ENCODE data around the gene E2F3.
"Not testable (repeated sequence)": the region's sequence is repeated elsewhere in the genome, so short reads cannot be mapped to it uniquely, and the experiment has no call there.

The E2F3 gene

DNA sequence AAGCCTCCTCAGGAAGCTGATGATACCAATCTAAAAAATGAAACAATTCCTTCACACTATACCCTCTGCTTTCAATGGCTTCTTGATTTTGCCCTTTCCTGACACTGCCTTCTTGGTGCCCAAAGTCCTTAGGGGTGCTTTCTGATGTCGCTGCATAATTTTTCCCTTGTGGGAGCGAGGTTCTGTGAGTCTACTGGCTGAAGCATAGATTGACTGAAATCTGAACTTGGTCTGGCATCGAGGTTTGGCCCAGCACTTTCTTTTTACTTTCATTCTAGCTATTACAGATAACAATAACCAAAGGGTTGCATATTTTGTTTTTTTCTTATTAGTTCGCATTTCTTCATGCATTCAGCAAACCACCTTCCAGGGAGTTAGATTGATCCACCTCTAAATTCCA, 65.8 kb downstream of the E2F3 start:
- DNase-seq (ENCODE audit: low read depth in 2 of 2): no peak

DNA sequence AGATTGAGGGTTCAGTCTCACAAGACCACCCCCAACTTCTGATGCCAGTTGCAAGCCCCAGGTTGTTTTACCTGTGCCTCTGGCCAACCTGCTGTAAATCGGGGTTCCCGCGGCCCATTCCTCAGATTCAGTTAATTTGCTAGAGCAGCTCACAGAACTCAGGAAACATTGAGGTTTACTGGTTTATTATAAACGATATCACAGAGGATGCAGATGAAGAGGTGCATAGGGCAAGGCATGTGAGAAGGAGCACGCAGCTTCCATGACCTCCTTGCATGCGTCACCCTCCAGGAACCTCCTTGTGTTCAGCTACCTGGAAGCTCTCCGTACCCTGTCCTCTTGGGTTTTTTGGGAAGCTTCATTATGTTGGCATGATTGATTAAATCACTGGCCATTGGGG, 66.5 kb downstream of the E2F3 start:
- no peak for DNase-seq (ENCODE audit: low read depth in 2 of 2)

- no peak for DNase-seq (ENCODE audit: low read depth in 2 of 2)
Measured at GRCh38 chr6:20472748-20473147, 71.1 kb downstream of the E2F3 start.

DNA sequence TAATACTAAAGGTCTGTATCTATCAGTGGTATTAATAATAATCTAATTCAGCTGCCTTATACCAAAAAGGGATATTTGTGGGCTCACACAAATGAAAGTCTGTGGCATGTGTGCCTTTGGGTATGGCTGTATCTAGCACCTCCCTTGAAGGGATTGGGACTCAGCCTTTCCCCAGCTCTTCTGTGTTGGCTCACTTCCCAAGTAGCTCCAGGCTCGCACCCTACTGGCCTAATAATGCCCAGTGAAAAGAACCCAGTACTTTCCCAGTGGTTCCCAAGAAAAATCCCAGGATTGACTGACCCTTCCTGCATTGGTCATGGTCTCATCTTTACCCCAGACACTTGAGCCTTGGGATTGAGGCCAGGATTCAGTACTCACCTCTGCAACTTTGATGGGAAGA, 71.8 kb downstream of the E2F3 start:
- no peak for DNase-seq (ENCODE audit: low read depth in 2 of 2)

DNA sequence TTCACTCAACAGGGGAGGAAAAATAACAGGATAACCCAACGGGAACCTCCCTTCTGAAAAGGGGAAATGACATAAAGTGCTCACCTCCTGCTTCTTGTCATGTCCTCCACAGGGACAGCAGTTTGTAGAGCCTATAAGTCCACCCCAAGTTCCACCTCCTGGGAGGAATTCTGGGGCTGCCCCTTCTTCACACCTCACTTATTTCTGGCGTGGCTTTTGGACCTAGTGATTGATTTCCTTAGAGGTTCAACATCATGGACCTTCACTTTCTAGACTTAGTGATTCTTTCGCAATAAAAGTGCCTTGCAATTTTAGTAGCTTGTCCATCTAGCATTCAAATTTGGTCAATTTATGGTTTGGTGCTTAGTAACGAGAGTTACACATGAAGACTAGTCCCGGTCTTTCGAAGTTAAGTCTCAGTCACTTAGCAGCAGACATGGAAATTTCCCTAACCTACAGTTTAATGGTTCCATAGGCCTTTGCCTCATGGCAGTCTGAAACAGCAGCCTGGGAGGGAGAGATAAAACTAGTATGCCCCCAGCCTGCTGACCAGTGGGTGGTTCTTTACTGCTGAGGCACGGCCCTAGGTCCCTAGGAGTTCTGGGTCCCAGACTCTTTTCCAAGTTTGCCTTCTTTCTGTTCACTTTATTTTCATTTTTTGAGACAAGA, 73.3 kb downstream of the E2F3 start:
- no peak for DNase-seq (ENCODE audit: low read depth in 2 of 2)

DNA sequence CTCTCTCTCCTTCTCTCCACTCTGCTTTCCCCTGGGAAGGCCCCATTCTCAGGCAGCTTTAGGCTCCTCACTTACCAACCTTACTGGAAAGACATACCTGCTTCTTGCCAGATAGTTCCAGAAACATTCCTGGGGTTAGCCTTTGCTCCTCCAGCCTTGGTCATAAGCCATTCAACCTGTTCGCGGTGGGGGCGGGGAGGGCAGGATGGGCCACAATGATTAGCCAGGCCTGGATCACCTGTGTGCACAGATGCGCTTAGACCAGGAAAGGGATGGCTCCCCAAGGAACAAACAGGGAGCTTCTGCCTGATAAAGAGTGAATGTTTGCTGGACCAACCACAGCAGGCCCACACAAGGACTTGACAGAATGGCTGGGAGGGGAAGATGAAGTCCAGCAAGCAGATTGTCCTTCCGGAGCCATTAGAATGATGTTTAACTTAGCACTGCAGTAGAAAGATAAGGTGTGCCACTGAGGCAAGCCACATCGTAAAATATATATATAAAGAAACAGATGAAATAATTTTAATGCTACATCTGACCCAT, 74.9 kb downstream of the E2F3 start:
- no peak for DNase-seq (ENCODE audit: low read depth in 2 of 2)

GRCh38 chr6:20477485-20477884, 75.8 kb downstream of the E2F3 start:
- DNase-seq (ENCODE audit: low read depth in 2 of 2): no peak

DNA sequence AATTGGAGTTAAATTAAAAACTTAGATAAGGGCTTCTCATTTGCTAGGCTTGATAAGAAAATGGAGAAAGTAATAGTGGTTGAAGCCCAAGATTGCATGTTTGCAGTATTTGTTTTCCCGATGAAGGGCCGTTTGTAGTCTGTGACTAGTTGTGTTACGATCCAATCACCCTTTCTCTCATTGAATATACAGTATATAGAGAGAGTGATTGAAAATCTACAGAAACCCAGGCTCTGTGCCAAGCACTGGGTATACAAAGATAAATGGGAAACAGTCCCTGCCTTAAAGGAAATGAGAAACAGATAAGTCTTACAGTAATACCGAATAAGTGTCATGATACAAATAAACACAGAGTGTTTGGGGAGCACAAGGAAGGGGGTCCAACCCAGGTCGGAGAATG, 77.4 kb downstream of the E2F3 start:
- no peak for DNase-seq (ENCODE audit: low read depth in 2 of 2)

GRCh38 chr6:20479526-20479925, 77.8 kb downstream of the E2F3 start:
- DNase-seq (ENCODE audit: low read depth in 2 of 2): no peak

DNA sequence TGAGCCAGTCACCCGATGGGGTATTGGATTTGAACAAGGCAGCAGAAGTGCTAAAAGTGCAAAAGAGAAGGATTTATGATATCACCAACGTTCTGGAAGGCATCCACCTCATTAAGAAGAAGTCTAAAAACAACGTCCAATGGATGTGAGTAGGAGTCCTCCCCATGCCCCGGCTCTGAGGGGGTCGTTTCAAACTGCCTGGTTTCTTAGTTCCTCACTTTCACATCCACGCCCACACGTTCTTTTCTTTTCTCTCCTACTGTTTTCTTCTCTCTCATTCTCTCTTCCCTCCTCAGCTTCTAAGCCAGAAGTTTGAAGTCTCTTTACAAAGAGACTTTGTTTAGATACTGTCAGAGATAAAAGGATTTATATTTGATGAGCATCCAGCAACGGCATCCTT, 79.6 kb downstream of the E2F3 start:
- no peak for DNase-seq (ENCODE audit: low read depth in 2 of 2)

- DNase-seq (ENCODE audit: low read depth in 2 of 2): no peak
Measured at GRCh38 chr6:20483887-20484497, 82.3 kb downstream of the E2F3 start.

GRCh38 chr6:20486641-20487040, 85.0 kb downstream of the E2F3 start:
- no peak for DNase-seq (ENCODE audit: low read depth in 2 of 2)

DNA sequence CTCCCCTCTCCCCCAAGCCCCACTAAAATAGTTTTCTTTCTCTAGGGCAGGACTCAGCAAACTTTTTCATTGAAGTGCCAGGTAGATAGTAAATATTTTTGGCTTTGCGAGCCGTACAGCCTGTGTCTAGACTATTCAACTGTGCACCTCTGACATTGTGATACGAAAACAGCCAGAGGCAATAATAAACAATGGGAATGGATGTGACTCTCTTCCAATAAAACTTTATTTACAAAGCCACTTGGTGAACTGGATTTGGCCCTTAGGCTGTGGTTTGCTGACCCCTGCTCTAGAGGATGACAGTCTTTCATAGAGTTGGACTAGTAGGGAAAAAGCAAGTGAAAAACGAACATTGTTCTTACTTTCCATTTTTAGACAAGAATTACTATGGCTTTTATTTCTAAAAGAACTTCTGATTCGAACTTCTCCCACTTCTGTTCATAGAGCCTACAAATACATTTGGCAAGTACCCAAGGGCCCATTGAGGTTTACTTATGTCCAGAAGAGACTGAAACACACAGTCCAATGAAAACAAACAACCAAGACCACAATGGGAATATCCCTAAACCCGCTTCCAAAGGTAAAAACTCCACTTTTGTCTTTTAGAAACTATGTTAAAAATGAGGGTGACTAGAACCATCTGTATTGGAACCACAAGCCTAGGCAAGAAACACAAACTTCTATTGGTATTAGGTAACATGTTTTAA, 86.1 kb downstream of the E2F3 start:
- DNase-seq (ENCODE audit: low read depth in 2 of 2): no peak

DNA sequence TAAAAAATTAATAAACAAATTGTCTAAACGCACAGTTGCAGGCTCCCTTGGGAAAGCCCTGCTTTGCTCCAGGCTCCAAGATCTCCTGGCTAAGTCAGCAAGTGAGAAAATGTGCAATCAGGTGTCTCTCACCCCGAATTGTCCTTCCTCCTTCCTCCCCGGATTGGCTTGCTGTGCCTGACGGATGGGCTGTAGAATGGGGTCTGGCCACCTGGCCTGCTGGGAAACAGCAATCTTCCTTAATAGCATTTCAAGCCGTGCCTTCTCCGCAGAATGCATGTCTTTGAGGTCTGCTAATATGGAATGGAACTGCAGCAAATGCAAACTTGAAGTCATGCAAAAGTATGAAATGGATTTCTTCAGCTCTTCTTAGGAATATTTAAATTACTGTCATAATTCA, 88.9 kb downstream of the E2F3 start:
- no peak for DNase-seq (ENCODE audit: low read depth in 2 of 2)

DNA sequence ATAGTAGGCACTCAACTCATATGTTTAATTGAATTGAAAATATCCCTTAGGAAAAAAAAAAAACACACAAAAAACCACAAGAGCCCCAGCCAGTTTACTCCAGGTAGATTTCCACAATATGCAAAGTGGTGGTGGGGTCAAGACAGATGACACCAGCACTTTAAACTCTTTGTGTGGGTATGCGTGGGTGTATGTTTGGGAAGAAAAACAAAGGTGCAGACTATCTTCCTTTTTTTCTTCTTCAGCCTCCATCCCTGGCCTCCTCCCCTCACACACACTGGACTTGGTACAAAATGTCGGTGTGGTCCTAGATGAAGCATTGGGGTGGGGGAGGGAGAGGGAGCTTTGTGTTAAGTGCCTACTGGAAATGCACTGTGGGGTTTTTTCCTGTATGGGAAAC, 90.4 kb downstream of the E2F3 start:
- DNase-seq (ENCODE audit: low read depth in 2 of 2): no peak

- DNase-seq (ENCODE audit: low read depth in 2 of 2): no peak
Measured at GRCh38 chr6:20497216-20498040, 95.7 kb downstream of the E2F3 start.

- DNase-seq (ENCODE audit: low read depth in 2 of 2): no peak
Measured at GRCh38 chr6:20498041-20498385, 96.3 kb downstream of the E2F3 start.

DNA sequence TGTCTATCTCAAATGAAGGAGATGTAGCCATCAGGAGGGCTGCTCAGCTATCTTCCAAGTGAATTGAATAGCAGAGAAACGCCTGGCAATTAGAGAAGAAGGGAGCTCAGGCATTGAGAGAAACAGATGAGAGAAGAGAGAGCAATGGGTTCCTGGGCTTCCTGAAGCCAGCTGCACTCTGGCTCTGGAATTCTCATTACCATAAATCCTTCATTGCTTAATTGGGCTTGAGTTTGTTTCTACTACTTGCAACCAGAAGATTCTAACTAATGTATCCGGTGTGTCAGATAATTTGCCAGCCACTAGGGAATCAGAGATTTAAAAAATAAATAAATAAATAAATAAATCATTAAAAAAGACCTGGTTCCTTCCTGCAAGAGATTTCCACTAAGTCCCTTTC, 107.5 kb downstream of the E2F3 start:
- no peak for DNase-seq (ENCODE audit: low read depth in 2 of 2)

DNA sequence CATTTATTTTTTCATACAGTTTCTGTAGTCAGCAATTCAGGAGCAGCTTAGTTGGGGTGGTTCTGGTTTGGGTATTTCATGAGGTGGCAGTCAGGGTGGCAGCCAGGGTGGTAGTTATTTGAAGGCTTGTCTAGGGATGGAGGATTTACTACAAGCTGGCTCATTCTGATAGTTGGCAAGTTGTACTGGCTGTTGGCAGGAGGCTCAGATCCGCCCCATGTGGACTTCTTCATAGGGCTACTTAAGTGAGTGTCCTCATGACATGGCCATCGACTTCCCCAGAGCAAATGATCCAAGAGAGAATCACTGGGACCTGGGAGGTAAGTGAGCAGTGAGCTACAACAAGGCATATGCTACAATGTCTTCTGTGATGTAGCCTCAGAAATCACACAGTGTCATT, 110.2 kb downstream of the E2F3 start:
- no peak for DNase-seq (ENCODE audit: low read depth in 2 of 2)

DNA sequence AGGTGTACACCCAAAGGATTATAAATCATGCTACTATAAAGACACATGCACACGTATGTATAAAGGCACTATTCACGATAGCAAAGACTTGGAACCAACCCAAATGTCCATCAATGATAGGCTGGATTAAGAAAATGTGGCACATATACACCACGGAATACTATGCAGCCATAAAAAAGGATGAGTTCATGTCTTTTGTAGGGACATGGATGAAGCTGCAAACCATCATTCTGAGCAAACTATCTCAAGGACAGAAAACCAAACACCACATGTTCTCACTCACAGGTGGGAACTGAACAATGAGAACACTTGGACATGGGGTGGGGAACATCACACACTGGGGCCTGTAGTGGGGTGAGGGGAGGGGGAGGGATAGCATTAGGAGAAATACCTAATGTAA, 123.5 kb downstream of the E2F3 start:
- not testable (repeated sequence) for DNase-seq (ENCODE audit: low read depth in 2 of 2)

DNA sequence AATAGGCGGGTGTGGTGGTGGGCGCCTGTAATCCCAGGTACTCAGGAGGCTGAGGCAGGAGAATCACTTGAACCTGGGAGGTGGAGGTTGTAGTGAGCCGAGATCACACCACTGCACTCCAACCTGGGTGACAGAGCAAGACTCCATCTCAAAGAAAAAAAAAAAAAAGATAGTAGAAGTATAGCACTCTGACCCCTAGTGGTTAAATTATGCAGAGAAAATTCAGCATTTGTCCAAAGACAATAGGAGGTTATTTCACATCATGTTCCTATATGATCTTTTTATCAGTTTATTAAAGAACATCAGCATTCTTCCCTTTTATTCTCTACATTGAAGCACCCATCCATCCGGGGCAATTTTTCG, 127.4 kb downstream of the E2F3 start:
- not testable (repeated sequence) for DNase-seq (ENCODE audit: low read depth in 2 of 2)

DNA sequence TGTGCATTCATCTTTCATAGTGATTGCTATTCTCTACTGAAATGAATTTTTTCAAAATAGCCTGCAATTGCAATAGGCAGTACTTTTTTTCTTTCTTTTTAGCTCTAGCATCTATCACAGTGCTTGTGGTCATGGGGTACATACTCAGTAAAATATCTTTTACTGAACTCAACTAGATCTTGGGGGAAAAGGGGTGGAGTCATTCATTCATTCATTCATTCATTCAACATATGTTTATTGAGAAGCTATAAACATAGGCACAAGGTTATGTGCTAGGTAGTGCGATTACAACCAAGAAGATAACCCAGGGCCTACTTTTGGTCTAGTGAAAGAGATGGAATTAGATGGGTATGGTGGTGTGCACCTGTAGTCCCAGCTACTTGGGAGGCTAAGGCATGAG, 131.2 kb downstream of the E2F3 start:
- no peak for DNase-seq (ENCODE audit: low read depth in 2 of 2)

All from stimulated activated CD8-positive, alpha-beta memory T cell treated with anti-CD3 and anti-CD28 coated beads, Interleukin-2, amount 100 ng/mL, for 48 hours (primary cell).